Measurements from ENCODE around the gene SEC63. TPM values are rescaled to one million over a fixed set of nuclear protein-coding genes. Genes with fewer than 3 reads are reported as not detected.
"Not testable (repeated sequence)": the region's sequence is repeated elsewhere in the genome, so short reads cannot be mapped to it uniquely, and the experiment has no call there.

SEC63 gene
- total RNA-seq, 2 donors from 2014 or later, result 65.7 to 74.8 TPM

- H3K9me3 Mint-ChIP-seq, result peaks cover 8% of the 10 kb centered on the region
- DNase-seq, result peak; percentile 81
- peak; percentile 16 for TF ChIP-seq CTCF (conservative IDR thresholded peaks at IDR 0.05)
- peak overlapping the region; percentile 97 for H3K4me3 ChIP-seq (ENCODE audit: low read length)
- peak overlapping the region; percentile 88 for H3K27ac ChIP-seq (ENCODE audit: low read depth, low read length)
- no peaks in the 10 kb centered on the region for H3K27me3 ChIP-seq (ENCODE audit: control insufficient read depth, insufficient read depth, low read length, poor library complexity, severe bottlenecking)
- peak overlapping the region; percentile 92 for H3K27ac Mint-ChIP-seq
- peaks cover 6% of the 10 kb centered on the region for H3K27me3 Mint-ChIP-seq (ENCODE audit: insufficient read depth)
- H3K4me1 ChIP-seq (ENCODE audit: control insufficient read depth, insufficient read depth, low read length), result no peaks in the 10 kb centered on the region
- peaks cover 8% of the 10 kb centered on the region for H3K36me3 ChIP-seq (ENCODE audit: control insufficient read depth, insufficient read depth, low read length)
- H3K36me3 Mint-ChIP-seq (ENCODE audit: low read depth), result peaks cover 17% of the 10 kb centered on the region
- 0% methylated on average over 39 to 43 of the region's 43 CpGs for WGBS, 2 experiments (ENCODE audit: insufficient coverage in 1 of 2, insufficient read length in 1 of 2)
- H3K4me3 Mint-ChIP-seq, result peak overlapping the region; percentile 87
- peaks cover 6% of the 10 kb centered on the region for H3K9me3 ChIP-seq (ENCODE audit: control insufficient read depth, low read length)
- H3K4me1 Mint-ChIP-seq, result peaks cover 15% of the 10 kb centered on the region
- peak overlapping the region; percentile 92 for H3K9ac ChIP-seq (ENCODE audit: extremely low read depth, low read length, poor library complexity, severe bottlenecking)
Measured at GRCh38 chr6:107957308-107957908, 600 bp downstream of the SEC63 start.

- DNase-seq, result no peak
- H3K27me3 Mint-ChIP-seq (ENCODE audit: insufficient read depth), result peaks cover 6% of the 10 kb centered on the region
- H3K27me3 ChIP-seq (ENCODE audit: control insufficient read depth, insufficient read depth, low read length, poor library complexity, severe bottlenecking), result no peaks in the 10 kb centered on the region
- peaks cover 8% of the 10 kb centered on the region for H3K36me3 ChIP-seq (ENCODE audit: control insufficient read depth, insufficient read depth, low read length)
- H3K9me3 Mint-ChIP-seq, result peaks cover 9% of the 10 kb centered on the region
- peaks cover 20% of the 10 kb centered on the region for H3K36me3 Mint-ChIP-seq (ENCODE audit: low read depth)
- TF ChIP-seq CTCF (conservative IDR thresholded peaks at IDR 0.05), result no peak
- H3K4me1 ChIP-seq (ENCODE audit: control insufficient read depth, insufficient read depth, low read length), result no peaks in the 10 kb centered on the region
- peak overlapping the region; percentile 87 for H3K4me3 Mint-ChIP-seq
- WGBS, 2 experiments (ENCODE audit: insufficient coverage in 1 of 2, insufficient read length in 1 of 2), result 0 to 10% methylated on average over 5 to 9 of the region's 9 CpGs
- H3K4me1 Mint-ChIP-seq, result peaks cover 15% of the 10 kb centered on the region
- peak overlapping the region; percentile 97 for H3K4me3 ChIP-seq (ENCODE audit: low read length)
- H3K27ac Mint-ChIP-seq, result peak overlapping the region; percentile 92
- H3K9ac ChIP-seq (ENCODE audit: extremely low read depth, low read length, poor library complexity, severe bottlenecking), result peak overlapping the region; percentile 92
- peak overlapping the region; percentile 88 for H3K27ac ChIP-seq (ENCODE audit: low read depth, low read length)
- H3K9me3 ChIP-seq (ENCODE audit: control insufficient read depth, low read length), result peaks cover 6% of the 10 kb centered on the region
Measured at GRCh38 chr6:107956586-107957307, 1.3 kb downstream of the SEC63 start.

GRCh38 chr6:107956181-107956580 is 1.8 kb downstream of the SEC63 start:
- Histone ChIP-seq H3K9me3 (ENCODE audit: control insufficient read depth, low read length) (peaks cover 6% of the 10 kb centered on the region), H3K9ac (ENCODE audit: extremely low read depth, low read length, poor library complexity, severe bottlenecking) (peak overlapping the region; percentile 92), H3K27ac (ENCODE audit: low read depth, low read length) (no peak overlapping the region), H3K27me3 (ENCODE audit: control insufficient read depth, insufficient read depth, low read length, poor library complexity, severe bottlenecking) (no peaks in the 10 kb centered on the region), H3K36me3 (ENCODE audit: control insufficient read depth, insufficient read depth, low read length) (peaks cover 8% of the 10 kb centered on the region), H3K4me3 (ENCODE audit: low read length) (peak overlapping the region; percentile 97), H3K4me1 (ENCODE audit: control insufficient read depth, insufficient read depth, low read length) (no peaks in the 10 kb centered on the region)
- 86% methylated on average over 2 of the region's 2 CpGs; no CpG with 5 or more reads in 1 of the 2 experiments for WGBS, 2 experiments (ENCODE audit: insufficient coverage in 1 of 2, insufficient read length in 1 of 2)
- no peak for DNase-seq
- Mint-ChIP-seq H3K27ac (no peak overlapping the region), H3K27me3 (ENCODE audit: insufficient read depth) (peaks cover 6% of the 10 kb centered on the region), H3K9me3 (peaks cover 9% of the 10 kb centered on the region), H3K4me1 (peaks cover 15% of the 10 kb centered on the region), H3K4me3 (peak overlapping the region; percentile 87), H3K36me3 (ENCODE audit: low read depth) (peaks cover 20% of the 10 kb centered on the region)
- no peak for TF ChIP-seq CTCF (conservative IDR thresholded peaks at IDR 0.05)

- H3K4me3 Mint-ChIP-seq; H3K27me3 ChIP-seq (ENCODE audit: control insufficient read depth, insufficient read depth, low read length, poor library complexity, severe bottlenecking); H3K27me3 Mint-ChIP-seq (ENCODE audit: insufficient read depth); H3K27ac Mint-ChIP-seq; H3K9ac ChIP-seq (ENCODE audit: extremely low read depth, low read length, poor library complexity, severe bottlenecking); H3K9me3 ChIP-seq (ENCODE audit: control insufficient read depth, low read length); H3K4me1 ChIP-seq (ENCODE audit: control insufficient read depth, insufficient read depth, low read length); H3K9me3 Mint-ChIP-seq; H3K36me3 ChIP-seq (ENCODE audit: control insufficient read depth, insufficient read depth, low read length); H3K4me3 ChIP-seq (ENCODE audit: low read length); H3K27ac ChIP-seq (ENCODE audit: low read depth, low read length); DNase-seq: not testable (repeated sequence)
- WGBS, 2 experiments (ENCODE audit: insufficient coverage in 1 of 2, insufficient read length in 1 of 2), result 90% methylated on average over 15 of the region's 19 CpGs; no CpG with 5 or more reads in 1 of the 2 experiments
- H3K4me1 Mint-ChIP-seq, result peaks cover 18% of the 10 kb centered on the region
- H3K36me3 Mint-ChIP-seq (ENCODE audit: low read depth), result peaks cover 20% of the 10 kb centered on the region
Measured at GRCh38 chr6:107953858-107954414, 4.1 kb downstream of the SEC63 start.
